Lower leg skin (tissue), 3 donors: Measurements from ENCODE around the gene FHAD1.

ENCODE experiments used
- CTCF ChIP-seq, 3 donors: fragments of 450-650 bp; IDR thresholded peaks; one replicate each; pipeline ENCODE4 v1.5.1; 2016; ENCODE audit warnings: antibody characterized with exemption in 3 of 3, mild to moderate bottlenecking in 3 of 3, moderate library complexity in 2 of 3
- POLR2A ChIP-seq, 2 donors: fragments of 450-650 bp; IDR thresholded peaks; one replicate each; pipeline ENCODE4 v1.6.1; 2016 to 2017; ENCODE audit warnings: antibody characterized with exemption in 2 of 2, mild to moderate bottlenecking in 1 of 2, moderate library complexity in 1 of 2

GRCh38 chr1:15394258-15394690 lies 147.3 kb downstream of the FHAD1 start:
- TF ChIP-seq CTCF (IDR thresholded peaks at IDR 0.05) (no peak), POLR2A (IDR thresholded peaks at IDR 0.05) (no peak)
